HepG2 (cell line): Measurements from ENCODE around the gene BRD3. TPM values are rescaled to one million over a fixed set of nuclear protein-coding genes. Genes with fewer than 3 reads are reported as not detected.

Experiments used
- CHD2 ChIP-seq: IDR thresholded peaks from 2 replicates; pipeline ENCODE4 v1.6.1; 2011; ENCODE audit warnings: low read depth, low read length, improper control_type of control experiment
- HNF1B ChIP-seq: sonication (generic); formaldehyde crosslinking; IDR thresholded peaks from 2 replicates; pipeline ENCODE4 v1.5.1; 2020; ENCODE audit warnings: mild to moderate bottlenecking, moderate library complexity, missing genetic modification reagents
- HNRNPLL ChIP-seq: fragments of 200-400 bp; formaldehyde crosslinking; IDR thresholded peaks from 2 replicates; pipeline ENCODE4 v1.6.1; 2017; ENCODE audit warnings: mild to moderate bottlenecking, low read depth, low read length; ENCODE audit not compliant: poor library complexity, severe bottlenecking
- IRF2 ChIP-seq: IDR thresholded peaks from 2 replicates; pipeline ENCODE4 v1.6.1; 2018; ENCODE audit warnings: missing genetic modification reagents, missing compliant biosample characterization
- KDM3A ChIP-seq: IDR thresholded peaks from 2 replicates; pipeline ENCODE4 v1.6.1; 2018; ENCODE audit warnings: low read depth, missing compliant biosample characterization
- NRL ChIP-seq: sonication (generic); formaldehyde crosslinking; IDR thresholded peaks from 2 replicates; pipeline ENCODE4 v1.5.0; 2020; ENCODE audit warnings: missing genetic modification reagents, mild to moderate bottlenecking, moderate library complexity, borderline replicate concordance
- POLR2G ChIP-seq: fragments of 200-400 bp; formaldehyde crosslinking; IDR thresholded peaks from 2 replicates; pipeline ENCODE4 v1.6.1; 2018; ENCODE audit warnings: mild to moderate bottlenecking, low read depth, low read length, moderate library complexity
- U2AF2 ChIP-seq: fragments of 200-400 bp; formaldehyde crosslinking; IDR thresholded peaks from 2 replicates; pipeline ENCODE4 v1.6.1; 2017; ENCODE audit warnings: low read depth, mild to moderate bottlenecking, low read length
- ZBED4 ChIP-seq: sonication (generic); formaldehyde crosslinking; IDR thresholded peaks from 2 replicates; pipeline ENCODE4 v1.4.0; 2020; ENCODE audit warnings: missing genetic modification reagents, borderline replicate concordance
- ZFP41 ChIP-seq: sonication (generic); formaldehyde crosslinking; IDR thresholded peaks from 2 replicates; pipeline ENCODE4 v1.4.0; 2020; ENCODE audit warnings: mild to moderate bottlenecking, missing genetic modification reagents, borderline replicate concordance
- ZNF232 ChIP-seq: sonication (generic); formaldehyde crosslinking; IDR thresholded peaks from 2 replicates; pipeline ENCODE4 v1.4.0; 2020; ENCODE audit warnings: missing genetic modification reagents, borderline replicate concordance
- ZNF350 ChIP-seq: sonication (generic); formaldehyde crosslinking; IDR thresholded peaks from 2 replicates; pipeline ENCODE4 v1.4.0; 2020; ENCODE audit warnings: mild to moderate bottlenecking, low read depth, missing genetic modification reagents, borderline replicate concordance
- ZNF460 ChIP-seq: sonication (generic); formaldehyde crosslinking; IDR thresholded peaks from 2 replicates; pipeline ENCODE4 v1.5.1; 2020; ENCODE audit warnings: missing genetic modification reagents, mild to moderate bottlenecking, borderline replicate concordance
- polyA plus RNA-seq, 8 experiments: library from polyadenylated mRNA; depleted of rRNA in 3 of 8; stranded (reverse) in 7 of 8; unstranded in 1 of 8; fragments of >200 nt; fragmentation: Illumina TruSeq in 4 of 8; extraction: Trizol in 4 of 8; gene quantifications; 2 replicates each; pipeline versions ENCODE4 v1.2.1 to v1.2.3, GENCODE V29; 2011 to 2016; ENCODE audit warnings: low read depth in 4 of 8, missing spikeins in 1 of 8, mixed read lengths in 1 of 8; ENCODE audit not compliant: insufficient read depth in 1 of 8
- total RNA-seq, 5 experiments: library from RNA; depleted of rRNA; stranded (reverse); fragments of >200 nt; fragmentation: Illumina TruSeq; extraction: Trizol; gene quantifications; 2 replicates each; pipeline ENCODE4 v1.2.3, GENCODE V29; 2016; ENCODE audit warnings: low read depth in 1 of 5

BRD3 gene
- total and polyA plus RNA-seq, 2 of the 13 experiments (the other 11 are each of a cell fraction or from before 2014, with no cell fraction given), result 5.9 to 12.9 TPM

- TF ChIP-seq HNF1B (CRISPR knock-in tag) (peak; percentile 32; the same call in 1 of the 2 replicates), KDM3A (CRISPR knock-in tag) (no peak), ZNF232 (CRISPR knock-in tag) (0 out of 2 replicates have a peak, but pooled peaks have one; percentile 51), ZNF350 (no peak), ZNF460 (CRISPR knock-in tag) (peak; percentile 76; the same call in 1 of the 2 replicates), CHD2 (no peak), HNRNPLL (no peak), ZBED4 (CRISPR knock-in tag) (no peak), NRL (CRISPR knock-in tag) (no peak), POLR2G (0 out of 2 replicates have a peak, but pooled peaks have one; percentile 35), IRF2 (CRISPR knock-in tag) (no peak), U2AF2 (no peak), ZFP41 (CRISPR knock-in tag) (no peak)
Measured at GRCh38 chr9:134068744-134069479, 1.1 kb upstream of the BRD3 start (continued).
